Transverse colon (tissue), 4 donors: ENCODE measurements around the gene HNRNPF.

Experiments used
- CTCF ChIP-seq, 5 experiments: fragments of 200-600 bp in 3 of 5; fragments of 450-650 bp in 2 of 5; sonication (generic) in 3 of 5; IDR thresholded peaks; 1 replicate in 2 of 5; 2 replicates in 3 of 5; pipeline ENCODE4 v1.5.1; 2016 to 2017; ENCODE audit warnings: antibody characterized with exemption in 5 of 5, inconsistent platforms in 3 of 5, mild to moderate bottlenecking in 2 of 5, moderate library complexity in 1 of 5
- EP300 ChIP-seq: sonication (generic); formaldehyde crosslinking; IDR thresholded peaks from one replicate; pipeline ENCODE4 v1.6.1; 2017; ENCODE audit warnings: antibody characterized with exemption, low read depth
- POLR2A ChIP-seq: fragments of 450-650 bp; IDR thresholded peaks from one replicate; pipeline ENCODE4 v1.6.1; 2016; ENCODE audit warnings: antibody characterized with exemption, mild to moderate bottlenecking, moderate library complexity
- POLR2AphosphoS5 ChIP-seq, 3 donors: sonication (generic); formaldehyde crosslinking; IDR thresholded peaks; one replicate each; pipeline ENCODE4 v1.6.1; 2016; ENCODE audit warnings: antibody characterized with exemption in 3 of 3

- TF ChIP-seq CTCF (IDR thresholded peaks at IDR 0.05): no peak
- TF ChIP-seq POLR2A: no peak
- TF ChIP-seq POLR2AphosphoS5 (IDR thresholded peaks at IDR 0.05): no peak
- TF ChIP-seq EP300: no peak
Observed at GRCh38 chr10:43417950-43418768, 9.2 kb upstream of the HNRNPF start.
